Calu3 (cell line): ENCODE results near the gene ETS1. TPM values are rescaled to one million over a fixed set of nuclear protein-coding genes. Genes with fewer than 3 reads are reported as not detected.

Source experiments
- BruUV-seq: library from RNA; stranded (reverse); fragments of 400-500 nt; replicated peaks from 2 replicates; lab custom pipeline; 2021; lab: Mats Ljungman, UMichigan
- CTCF ChIA-PET: fragments of 300-600 bp; sonication (Branson Sonifier 250); formaldehyde crosslinking; loops from one replicate; lab custom pipeline; 2022; ENCODE audit warnings: antibody characterized with exemption; lab: Charles Lee
- DNase-seq: peaks from one replicate; pipeline ENCODE4 v3.0.0; 2022
- H3K27ac Mint-ChIP-seq: one replicate; pipeline ENCODE4 v1.8.0; 2022; ENCODE audit warnings: mixed read lengths; ENCODE audit not compliant: unreplicated experiment
- H3K27me3 Mint-ChIP-seq: one replicate; pipeline ENCODE4 v1.8.0; 2022; ENCODE audit warnings: mixed read lengths; ENCODE audit not compliant: unreplicated experiment
- H3K36me3 Mint-ChIP-seq: one replicate; pipeline ENCODE4 v1.8.0; 2022; ENCODE audit warnings: mild to moderate bottlenecking, moderate library complexity, mixed read lengths; ENCODE audit not compliant: insufficient read depth, unreplicated experiment
- H3K4me1 Mint-ChIP-seq: one replicate; pipeline ENCODE4 v1.8.0; 2022; ENCODE audit warnings: mild to moderate bottlenecking, low read depth, mixed read lengths; ENCODE audit not compliant: unreplicated experiment
- H3K4me3 Mint-ChIP-seq: one replicate; pipeline ENCODE4 v1.8.0; 2022; ENCODE audit warnings: mild to moderate bottlenecking, low read depth, moderate library complexity, mixed read lengths; ENCODE audit not compliant: unreplicated experiment
- H3K9me3 Mint-ChIP-seq: one replicate; pipeline ENCODE4 v1.8.0; 2022; ENCODE audit warnings: low read depth, mixed read lengths; ENCODE audit not compliant: unreplicated experiment
- intact Hi-C: fragments of 100-400 bp; cut with micrococcal nuclease; formaldehyde crosslinking; loops from one replicate; pipeline ENCODE4 v1.10.0; 2022; ENCODE audit not compliant: unreplicated experiment
- total RNA-seq: library from RNA; stranded (reverse); gene quantifications from 2 replicates; pipeline ENCODE4 v1.2.3, GENCODE V29; 2022
- TF ChIP-seq, protein P1 (sequence below): fragments of 200-600 bp; IDR thresholded peaks from one replicate; pipeline ENCODE4 v1.8.0; 2022; ENCODE audit warnings: antibody characterized with exemption; ENCODE audit not compliant: unreplicated experiment

ETS1 gene
- total RNA-seq, 1 experiment from 2014 or later = 38.4 TPM

- H3K4me1 Mint-ChIP-seq = peaks cover 54% of the 10 kb centered on the region
- H3K4me3 Mint-ChIP-seq = peak overlapping the region; percentile 49
- no peaks in the 10 kb centered on the region for H3K9me3 Mint-ChIP-seq
- no TSS peak for BruUV-seq
- CTCF ChIA-PET = interaction anchor here (0.6 kb wide), 1 partner anchor 100 kb away, joined by 3 read pairs; no protein-coding TSS in a partner anchor
- DNase-seq = no peak
- H3K36me3 Mint-ChIP-seq = peaks cover 22% of the 10 kb centered on the region
- no peaks in the 10 kb centered on the region for H3K27me3 Mint-ChIP-seq
- intact Hi-C loops = loop anchor here (10.0 kb wide), 1 partner anchor 222 kb away; no protein-coding TSS in a partner anchor
- H3K27ac Mint-ChIP-seq = no peak overlapping the region
- TF ChIP-seq, protein P1, sequence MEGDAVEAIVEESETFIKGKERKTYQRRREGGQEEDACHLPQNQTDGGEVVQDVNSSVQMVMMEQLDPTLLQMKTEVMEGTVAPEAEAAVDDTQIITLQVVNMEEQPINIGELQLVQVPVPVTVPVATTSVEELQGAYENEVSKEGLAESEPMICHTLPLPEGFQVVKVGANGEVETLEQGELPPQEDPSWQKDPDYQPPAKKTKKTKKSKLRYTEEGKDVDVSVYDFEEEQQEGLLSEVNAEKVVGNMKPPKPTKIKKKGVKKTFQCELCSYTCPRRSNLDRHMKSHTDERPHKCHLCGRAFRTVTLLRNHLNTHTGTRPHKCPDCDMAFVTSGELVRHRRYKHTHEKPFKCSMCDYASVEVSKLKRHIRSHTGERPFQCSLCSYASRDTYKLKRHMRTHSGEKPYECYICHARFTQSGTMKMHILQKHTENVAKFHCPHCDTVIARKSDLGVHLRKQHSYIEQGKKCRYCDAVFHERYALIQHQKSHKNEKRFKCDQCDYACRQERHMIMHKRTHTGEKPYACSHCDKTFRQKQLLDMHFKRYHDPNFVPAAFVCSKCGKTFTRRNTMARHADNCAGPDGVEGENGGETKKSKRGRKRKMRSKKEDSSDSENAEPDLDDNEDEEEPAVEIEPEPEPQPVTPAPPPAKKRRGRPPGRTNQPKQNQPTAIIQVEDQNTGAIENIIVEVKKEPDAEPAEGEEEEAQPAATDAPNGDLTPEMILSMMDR = no peak
These were observed 70.5 kb downstream of the ETS1 start for GRCh38 chr11:128516886-128517285.

DNA sequence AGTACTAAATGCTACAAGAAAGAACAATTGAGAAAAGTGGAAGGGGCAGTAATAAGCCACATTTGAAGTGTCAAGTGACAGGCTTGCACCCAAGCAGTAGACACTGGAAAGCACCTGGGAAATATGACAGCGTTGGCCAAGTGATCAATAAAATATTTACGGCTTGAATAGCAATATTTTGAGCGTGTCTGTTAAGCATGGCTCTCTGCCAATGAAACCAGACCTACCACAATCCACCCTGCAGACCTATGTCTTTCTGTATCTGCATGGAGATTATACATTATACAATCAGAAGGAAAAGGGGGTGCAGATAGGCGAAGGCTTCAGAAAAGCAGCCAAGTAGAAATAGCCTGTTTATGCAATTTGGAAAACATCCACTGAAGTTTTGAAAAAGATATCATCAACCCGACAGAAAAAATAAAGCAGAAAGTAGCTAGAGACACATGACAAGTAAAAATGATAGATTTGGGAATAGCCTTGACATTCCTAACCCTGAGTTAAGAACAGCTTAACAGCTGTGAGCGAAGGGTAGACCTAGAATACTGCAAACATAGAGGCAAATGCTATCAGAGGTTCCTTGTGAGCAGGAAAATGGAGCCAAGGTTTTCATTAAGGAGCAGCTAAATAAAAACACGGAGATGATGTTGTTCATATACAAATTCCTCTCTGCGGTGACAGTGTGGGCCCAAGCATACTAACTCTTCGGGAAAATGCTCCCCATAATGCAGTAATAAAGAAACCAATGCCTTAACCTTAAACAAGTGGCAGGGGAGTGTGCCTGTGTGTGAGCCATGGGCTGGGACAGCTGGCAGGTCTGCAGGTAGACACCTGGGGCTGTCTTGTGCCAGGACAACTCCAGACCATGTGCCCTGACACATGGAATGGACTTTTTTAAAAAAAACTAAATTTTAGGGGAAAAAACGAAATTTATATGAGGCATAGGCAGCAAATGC is 71.3 kb downstream of the ETS1 start:
- CTCF ChIA-PET = no interaction called here
- peak overlapping the region; percentile 49 for H3K4me3 Mint-ChIP-seq
- no peaks in the 10 kb centered on the region for H3K27me3 Mint-ChIP-seq
- no peak overlapping the region for H3K27ac Mint-ChIP-seq
- DNase-seq = no peak
- intact Hi-C loops = loop anchor here (10.0 kb wide), 1 partner anchor 221 kb away; no protein-coding TSS in a partner anchor
- TF ChIP-seq, protein P1 = no peak
- no peaks in the 10 kb centered on the region for H3K9me3 Mint-ChIP-seq
- no TSS peak for BruUV-seq
- peaks cover 14% of the 10 kb centered on the region for H3K36me3 Mint-ChIP-seq
- peaks cover 54% of the 10 kb centered on the region for H3K4me1 Mint-ChIP-seq

DNA sequence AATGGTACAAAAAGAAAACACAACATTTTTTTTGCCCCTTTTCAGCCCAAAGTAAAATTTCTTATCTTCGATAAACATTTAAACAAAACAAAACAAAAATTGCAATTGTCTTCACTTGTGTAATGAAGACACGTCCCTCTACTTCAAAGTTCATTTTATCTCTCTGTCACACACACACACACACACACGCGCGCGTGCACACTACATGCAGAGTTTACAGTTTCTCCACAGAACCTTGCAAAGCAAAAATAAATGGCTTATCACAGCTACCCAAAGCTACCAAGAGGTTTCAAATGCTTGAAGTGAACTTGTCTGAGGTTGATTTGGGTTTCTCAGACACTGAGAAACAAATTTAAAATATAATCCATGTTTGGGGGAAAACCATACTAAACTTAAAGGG is 72.3 kb downstream of the ETS1 start:
- Mint-ChIP-seq H3K4me3 (no peak overlapping the region), H3K27me3 (no peaks in the 10 kb centered on the region), H3K27ac (no peak overlapping the region), H3K9me3 (no peaks in the 10 kb centered on the region), H3K4me1 (peaks cover 58% of the 10 kb centered on the region), H3K36me3 (peaks cover 5% of the 10 kb centered on the region)
- TF ChIP-seq, protein P1 = no peak
- intact Hi-C loops = loop anchor here (10.0 kb wide), 1 partner anchor 220 kb away; no protein-coding TSS in a partner anchor
- BruUV-seq = no TSS peak
- DNase-seq = no peak
- CTCF ChIA-PET = no interaction called here

- intact Hi-C loops = loop anchor here (10.0 kb wide), 1 partner anchor 219 kb away; no protein-coding TSS in a partner anchor
- Mint-ChIP-seq H3K27me3 (no peaks in the 10 kb centered on the region), H3K27ac (peak overlapping the region; percentile 12), H3K4me1 (peaks cover 62% of the 10 kb centered on the region), H3K9me3 (no peaks in the 10 kb centered on the region), H3K4me3 (no peak overlapping the region), H3K36me3 (peaks cover 5% of the 10 kb centered on the region)
- no peak for DNase-seq
- CTCF ChIA-PET = no interaction called here
- TF ChIP-seq, protein P1 = no peak
- no TSS peak for BruUV-seq
These were observed 73.3 kb downstream of the ETS1 start for GRCh38 chr11:128513915-128514681.
